GM23338 (cell line): ENCODE results near the gene PDE3A. TPM values are rescaled to one million over a fixed set of nuclear protein-coding genes. Genes with fewer than 3 reads are reported as not detected.

Source experiments
- ATAC-seq: fragments of 200-7000 bp; cut with Tn5 transposase; 3 replicates; pipeline ENCODE4 v1.9.1; 2020
- DNase-seq: peaks from one replicate; pipeline ENCODE4 v3.0.0-alpha.2; 2015; ENCODE audit warnings: low spot score
- H2AFZ ChIP-seq: fragments of 200-600 bp; sonication (generic); 2 replicates; pipeline ENCODE4 v1.8.0; 2016; ENCODE audit warnings: antibody characterized with exemption, mild to moderate bottlenecking, moderate library complexity
- H3F3A ChIP-seq: fragments of 200-600 bp; sonication (generic); replicated peaks from 2 replicates; pipeline ENCODE4 v1.8.0; 2017; ENCODE audit warnings: antibody characterized with exemption, mixed run types, low read depth
- H3K27ac ChIP-seq: fragments of 200-600 bp; sonication (generic); 2 replicates; pipeline ENCODE4 v1.6.1; 2016; ENCODE audit warnings: low read depth
- H3K27me3 ChIP-seq: fragments of 200-600 bp; sonication (generic); 2 replicates; pipeline ENCODE4 v1.8.0; 2016; ENCODE audit warnings: mild to moderate bottlenecking, mixed run types, moderate library complexity; ENCODE audit not compliant: insufficient read depth
- H3K36me3 ChIP-seq: fragments of 200-600 bp; sonication (generic); 2 replicates; pipeline ENCODE4 v1.8.0; 2016; ENCODE audit warnings: mild to moderate bottlenecking; ENCODE audit not compliant: insufficient read depth
- H3K4me1 ChIP-seq: fragments of 200-600 bp; sonication (generic); 2 replicates; pipeline ENCODE4 v1.8.0; 2016; ENCODE audit warnings: mild to moderate bottlenecking, moderate library complexity; ENCODE audit not compliant: insufficient read depth
- H3K4me2 ChIP-seq: fragments of 200-600 bp; sonication (generic); 2 replicates; pipeline ENCODE4 v1.7.1; 2017; ENCODE audit warnings: mixed run types
- H3K4me3 ChIP-seq: fragments of 200-600 bp; sonication (generic); 2 replicates; pipeline ENCODE4 v1.6.1; 2016; ENCODE audit warnings: mixed run types
- H3K79me2 ChIP-seq: fragments of 200-600 bp; sonication (generic); replicated peaks from 2 replicates; pipeline ENCODE4 v1.8.0; 2017; ENCODE audit warnings: mild to moderate bottlenecking; ENCODE audit not compliant: insufficient read depth
- H3K9me2 ChIP-seq: fragments of 200-600 bp; sonication (generic); 2 replicates; pipeline ENCODE4 v1.8.0; 2017; ENCODE audit not compliant: insufficient read depth
- H4K20me1 ChIP-seq: fragments of 200-600 bp; sonication (generic); replicated peaks from 2 replicates; pipeline ENCODE4 v1.8.0; 2017; ENCODE audit warnings: mild to moderate bottlenecking; ENCODE audit not compliant: insufficient read depth
- H3K27ac Mint-ChIP-seq: 2 replicates; pipeline ENCODE4 v1.8.0; 2020; ENCODE audit warnings: inconsistent platforms, mild to moderate bottlenecking, moderate library complexity, mixed read lengths
- H3K27me3 Mint-ChIP-seq: 3 replicates; pipeline ENCODE4 v1.8.0; 2022; ENCODE audit warnings: low read depth, mild to moderate bottlenecking, moderate library complexity, mixed read lengths, inconsistent platforms; ENCODE audit not compliant: insufficient read depth, poor library complexity
- H3K36me3 Mint-ChIP-seq: 3 replicates; pipeline ENCODE4 v1.8.0; 2021; ENCODE audit warnings: low read depth, mild to moderate bottlenecking, inconsistent platforms, moderate library complexity, mixed read lengths
- H3K4me1 Mint-ChIP-seq: 3 replicates; pipeline ENCODE4 v1.8.0; 2020; ENCODE audit warnings: mild to moderate bottlenecking, inconsistent platforms, mixed read lengths
- H3K4me3 Mint-ChIP-seq: 3 replicates; pipeline ENCODE4 v1.8.0; 2021; ENCODE audit warnings: moderate library complexity, mild to moderate bottlenecking, inconsistent platforms, mixed read lengths
- H3K9me3 Mint-ChIP-seq: 3 replicates; pipeline ENCODE4 v1.8.0; 2020; ENCODE audit warnings: moderate library complexity, mild to moderate bottlenecking, inconsistent platforms, mixed read lengths
- CREB1 ChIP-seq: fragments of 250-450 bp; sonication (Bioruptor Pico); IDR thresholded peaks from 2 replicates; pipeline ENCODE4 v1.5.0; 2020; ENCODE audit warnings: low read depth, mild to moderate bottlenecking, moderate library complexity
- CTCF ChIP-seq, 2 experiments: fragments of 200-600 bp in 1 of 2; sonication (generic) in 1 of 2; conservative IDR thresholded peaks; 2 replicates each; pipeline versions ENCODE4 v1.5.1 to v1.6.1; 2016 to 2017; ENCODE audit warnings: antibody characterized with exemption in 2 of 2, low read depth in 2 of 2, mild to moderate bottlenecking in 2 of 2, moderate library complexity in 1 of 2
- ETS1 ChIP-seq: IDR thresholded peaks from 2 replicates; pipeline ENCODE4 v1.6.1; 2016; ENCODE audit warnings: antibody characterized with exemption
- JUNB ChIP-seq: IDR thresholded peaks from one replicate; pipeline ENCODE4 v1.6.1; 2016; ENCODE audit warnings: antibody characterized with exemption; ENCODE audit not compliant: unreplicated experiment
- NANOG ChIP-seq: IDR thresholded peaks from 2 replicates; pipeline ENCODE4 v1.6.1; 2016; ENCODE audit warnings: antibody characterized with exemption, borderline replicate concordance
- POLR2AphosphoS5 ChIP-seq: IDR thresholded peaks from 2 replicates; pipeline ENCODE4 v1.6.1; 2016; ENCODE audit warnings: antibody characterized with exemption, low read depth
- REST ChIP-seq: IDR thresholded peaks from one replicate; pipeline ENCODE4 v1.6.1; 2018; ENCODE audit warnings: antibody characterized with exemption; ENCODE audit not compliant: unreplicated experiment
- ZNF114 ChIP-seq: fragments of 250-450 bp; sonication (Bioruptor Pico); IDR thresholded peaks from 2 replicates; pipeline ENCODE4 v1.5.0; 2020; ENCODE audit warnings: mild to moderate bottlenecking, moderate library complexity
- ZNF331 ChIP-seq: fragments of 250-450 bp; sonication (Bioruptor Pico); IDR thresholded peaks from 2 replicates; pipeline ENCODE4 v1.5.0; 2020; ENCODE audit warnings: low read depth, mild to moderate bottlenecking, moderate library complexity
- polyA plus RNA-seq: library from polyadenylated mRNA; unstranded; fragments of >200 nt; fragmentation: Nextera tagmentation; extraction: Ambion mirVana; gene quantifications from 2 replicates; pipeline ENCODE4 v1.2.1, GENCODE V29; 2016
- total RNA-seq: library from RNA; depleted of rRNA; stranded (reverse); fragments of >200 nt; shearing (Covaris generic); gene quantifications from 2 replicates; pipeline ENCODE4 v1.2.3, GENCODE V29; 2014
- TF ChIP-seq, protein P1 (sequence below): fragments of 250-450 bp; sonication (Bioruptor Pico); IDR thresholded peaks from 2 replicates; pipeline ENCODE4 v1.5.0; 2020; ENCODE audit warnings: mild to moderate bottlenecking, moderate library complexity

Gene PDE3A
- total and polyA plus RNA-seq, 2 experiments from 2014 or later, result 2.7 to 9.2 TPM

DNA sequence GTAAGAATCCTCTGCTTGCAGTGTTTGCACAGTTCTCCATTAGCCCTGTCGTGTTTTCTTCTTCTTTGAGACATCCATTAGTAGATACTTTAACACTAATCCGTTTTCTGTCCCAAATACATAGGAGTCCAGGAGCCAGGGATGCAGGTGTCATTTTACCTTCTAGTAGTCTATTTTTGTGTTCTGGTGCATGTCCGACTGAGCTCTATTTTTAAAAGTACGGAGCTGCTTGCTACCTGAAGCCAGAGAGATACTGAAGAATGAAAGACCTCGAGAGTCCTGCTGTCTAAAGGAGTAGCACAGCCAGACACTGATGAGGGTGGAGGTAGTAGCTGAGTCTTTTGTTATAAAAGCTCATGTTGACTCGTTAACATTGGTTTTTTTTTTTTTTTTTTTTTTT, 31.7 kb downstream of the PDE3A start (continued):
- no peak for TF ChIP-seq CTCF (conservative IDR thresholded peaks at IDR 0.05; ENCODE audit: low read depth in 2 of 2)
- no peak for TF ChIP-seq ZNF331
- no peak for TF ChIP-seq CREB1 (CRISPR knock-in tag)
- no peak for TF ChIP-seq REST

DNA sequence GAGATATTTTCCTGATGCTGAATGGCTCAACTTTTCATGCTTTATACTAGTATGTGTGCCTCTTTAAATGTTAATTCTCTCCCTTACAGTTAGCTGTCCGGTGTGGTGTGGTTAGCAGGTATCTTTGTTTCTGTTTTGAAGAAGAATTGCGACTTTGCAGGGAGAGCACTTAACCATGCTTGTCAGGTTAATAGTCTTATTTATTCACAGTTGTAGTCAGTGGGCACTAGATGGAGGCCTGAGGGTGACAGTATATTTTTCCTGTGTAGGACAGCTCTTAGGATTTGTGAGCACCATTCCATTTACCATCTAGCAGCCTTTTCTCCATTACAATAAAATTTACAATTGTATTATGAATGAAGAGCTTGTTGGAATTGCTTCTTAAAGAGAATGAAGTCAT, 34.9 kb downstream of the PDE3A start:
- Histone ChIP-seq H3K27me3 (no peaks in the 10 kb centered on the region), H3K27ac (peak overlapping the region; percentile 43), H3K36me3 (no peaks in the 10 kb centered on the region), H3F3A (no peaks in the 10 kb centered on the region), H3K79me2 (no peaks in the 10 kb centered on the region), H3K4me2 (peak overlapping the region; percentile 31), H2AFZ (no peak overlapping the region), H4K20me1 (no peaks in the 10 kb centered on the region), H3K9me2 (no peaks in the 10 kb centered on the region), H3K4me1 (peaks cover 41% of the 10 kb centered on the region), H3K4me3 (no peak overlapping the region; the same call in 1 of the 2 replicates)
- peak; percentile 36 for DNase-seq
- Mint-ChIP-seq H3K4me1 (peaks cover 36% of the 10 kb centered on the region), H3K4me3 (peak overlapping the region; percentile 10; the same call in 1 of the 3 replicates), H3K36me3 (peaks cover 3% of the 10 kb centered on the region; the same call in 1 of the 3 replicates), H3K27ac (peak overlapping the region; percentile 58), H3K9me3 (no peaks in the 10 kb centered on the region), H3K27me3 (no peaks in the 10 kb centered on the region)
- peak; percentile 79 for ATAC-seq
- TF ChIP-seq JUNB, result no peak
- TF ChIP-seq CTCF (conservative IDR thresholded peaks at IDR 0.05; ENCODE audit: low read depth in 2 of 2), result no peak
- no peak for TF ChIP-seq ZNF331
- no peak for TF ChIP-seq ZNF114 (CRISPR knock-in tag)
- peak; percentile 22; the same call in 1 of the 2 replicates for TF ChIP-seq NANOG
- no peak for TF ChIP-seq ETS1
- no peak for TF ChIP-seq POLR2AphosphoS5
- TF ChIP-seq, protein P1, sequence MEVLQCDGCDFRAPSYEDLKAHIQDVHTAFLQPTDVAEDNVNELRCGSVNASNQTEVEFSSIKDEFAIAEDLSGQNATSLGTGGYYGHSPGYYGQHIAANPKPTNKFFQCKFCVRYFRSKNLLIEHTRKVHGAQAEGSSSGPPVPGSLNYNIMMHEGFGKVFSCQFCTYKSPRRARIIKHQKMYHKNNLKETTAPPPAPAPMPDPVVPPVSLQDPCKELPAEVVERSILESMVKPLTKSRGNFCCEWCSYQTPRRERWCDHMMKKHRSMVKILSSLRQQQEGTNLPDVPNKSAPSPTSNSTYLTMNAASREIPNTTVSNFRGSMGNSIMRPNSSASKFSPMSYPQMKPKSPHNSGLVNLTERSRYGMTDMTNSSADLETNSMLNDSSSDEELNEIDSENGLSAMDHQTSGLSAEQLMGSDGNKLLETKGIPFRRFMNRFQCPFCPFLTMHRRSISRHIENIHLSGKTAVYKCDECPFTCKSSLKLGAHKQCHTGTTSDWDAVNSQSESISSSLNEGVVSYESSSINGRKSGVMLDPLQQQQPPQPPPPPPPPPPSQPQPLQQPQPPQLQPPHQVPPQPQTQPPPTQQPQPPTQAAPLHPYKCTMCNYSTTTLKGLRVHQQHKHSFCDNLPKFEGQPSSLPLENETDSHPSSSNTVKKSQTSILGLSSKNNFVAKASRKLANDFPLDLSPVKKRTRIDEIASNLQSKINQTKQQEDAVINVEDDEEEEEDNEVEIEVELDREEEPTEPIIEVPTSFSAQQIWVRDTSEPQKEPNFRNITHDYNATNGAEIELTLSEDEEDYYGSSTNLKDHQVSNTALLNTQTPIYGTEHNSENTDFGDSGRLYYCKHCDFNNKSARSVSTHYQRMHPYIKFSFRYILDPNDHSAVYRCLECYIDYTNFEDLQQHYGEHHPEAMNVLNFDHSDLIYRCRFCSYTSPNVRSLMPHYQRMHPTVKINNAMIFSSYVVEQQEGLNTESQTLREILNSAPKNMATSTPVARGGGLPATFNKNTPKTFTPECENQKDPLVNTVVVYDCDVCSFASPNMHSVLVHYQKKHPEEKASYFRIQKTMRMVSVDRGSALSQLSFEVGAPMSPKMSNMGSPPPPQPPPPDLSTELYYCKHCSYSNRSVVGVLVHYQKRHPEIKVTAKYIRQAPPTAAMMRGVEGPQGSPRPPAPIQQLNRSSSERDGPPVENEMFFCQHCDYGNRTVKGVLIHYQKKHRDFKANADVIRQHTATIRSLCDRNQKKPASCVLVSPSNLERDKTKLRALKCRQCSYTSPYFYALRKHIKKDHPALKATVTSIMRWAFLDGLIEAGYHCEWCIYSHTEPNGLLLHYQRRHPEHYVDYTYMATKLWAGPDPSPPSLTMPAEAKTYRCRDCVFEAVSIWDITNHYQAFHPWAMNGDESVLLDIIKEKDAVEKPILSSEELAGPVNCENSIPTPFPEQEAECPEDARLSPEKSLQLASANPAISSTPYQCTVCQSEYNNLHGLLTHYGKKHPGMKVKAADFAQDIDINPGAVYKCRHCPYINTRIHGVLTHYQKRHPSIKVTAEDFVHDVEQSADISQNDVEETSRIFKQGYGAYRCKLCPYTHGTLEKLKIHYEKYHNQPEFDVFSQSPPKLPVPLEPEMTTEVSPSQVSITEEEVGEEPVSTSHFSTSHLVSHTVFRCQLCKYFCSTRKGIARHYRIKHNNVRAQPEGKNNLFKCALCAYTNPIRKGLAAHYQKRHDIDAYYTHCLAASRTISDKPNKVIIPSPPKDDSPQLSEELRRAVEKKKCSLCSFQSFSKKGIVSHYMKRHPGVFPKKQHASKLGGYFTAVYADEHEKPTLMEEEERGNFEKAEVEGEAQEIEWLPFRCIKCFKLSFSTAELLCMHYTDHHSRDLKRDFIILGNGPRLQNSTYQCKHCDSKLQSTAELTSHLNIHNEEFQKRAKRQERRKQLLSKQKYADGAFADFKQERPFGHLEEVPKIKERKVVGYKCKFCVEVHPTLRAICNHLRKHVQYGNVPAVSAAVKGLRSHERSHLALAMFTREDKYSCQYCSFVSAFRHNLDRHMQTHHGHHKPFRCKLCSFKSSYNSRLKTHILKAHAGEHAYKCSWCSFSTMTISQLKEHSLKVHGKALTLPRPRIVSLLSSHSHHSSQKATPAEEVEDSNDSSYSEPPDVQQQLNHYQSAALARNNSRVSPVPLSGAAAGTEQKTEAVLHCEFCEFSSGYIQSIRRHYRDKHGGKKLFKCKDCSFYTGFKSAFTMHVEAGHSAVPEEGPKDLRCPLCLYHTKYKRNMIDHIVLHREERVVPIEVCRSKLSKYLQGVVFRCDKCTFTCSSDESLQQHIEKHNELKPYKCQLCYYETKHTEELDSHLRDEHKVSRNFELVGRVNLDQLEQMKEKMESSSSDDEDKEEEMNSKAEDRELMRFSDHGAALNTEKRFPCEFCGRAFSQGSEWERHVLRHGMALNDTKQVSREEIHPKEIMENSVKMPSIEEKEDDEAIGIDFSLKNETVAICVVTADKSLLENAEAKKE (CRISPR knock-in tag), result no peak
